GM19023 (cell line): Measurements from ENCODE around the gene CFTR.
"Not testable (repeated sequence)": the region's sequence is repeated elsewhere in the genome, so short reads cannot be mapped to it uniquely, and the experiment has no call there.

ENCODE experiments used
- ATAC-seq: cut with Tn5 transposase; IDR thresholded peaks from one replicate; pipeline ENCODE4 v1.9.1; 2021; ENCODE audit warnings: mild to moderate bottlenecking, moderate library complexity; ENCODE audit not compliant: unreplicated experiment

Gene CFTR

DNA sequence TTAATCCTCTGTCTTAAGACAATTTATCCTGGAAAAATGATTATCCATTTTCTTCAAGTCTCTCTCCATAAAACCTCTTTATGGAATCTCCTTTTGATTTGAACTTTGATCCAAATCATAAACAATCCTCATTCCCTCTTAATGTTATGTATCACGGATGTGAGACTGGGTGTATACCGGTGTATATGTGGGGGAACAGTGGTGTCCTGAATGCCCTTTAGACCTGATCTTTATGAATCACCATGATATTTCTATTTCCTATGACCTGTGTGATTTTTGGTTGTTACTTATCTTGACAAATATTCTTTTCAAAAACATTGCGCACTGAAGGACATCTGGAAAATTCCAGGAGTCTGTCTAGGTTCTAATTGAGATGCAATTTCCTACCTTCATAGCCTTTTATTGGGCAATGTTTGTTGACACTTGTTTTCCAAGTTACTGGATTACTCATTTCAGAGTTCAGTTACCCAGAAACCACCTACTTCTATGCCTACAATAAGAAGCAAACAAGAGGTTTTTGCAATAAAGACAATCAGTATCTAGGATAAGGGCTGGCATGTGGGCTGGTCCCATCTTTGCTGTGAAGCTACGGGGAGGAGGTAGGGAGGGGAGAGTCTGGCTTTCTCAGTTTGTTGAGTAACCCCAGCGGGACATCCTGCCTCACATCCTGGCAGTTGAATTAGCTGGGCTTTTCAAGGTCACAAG, 203.0 kb downstream of the CFTR start:
- ATAC-seq = no peak

DNA sequence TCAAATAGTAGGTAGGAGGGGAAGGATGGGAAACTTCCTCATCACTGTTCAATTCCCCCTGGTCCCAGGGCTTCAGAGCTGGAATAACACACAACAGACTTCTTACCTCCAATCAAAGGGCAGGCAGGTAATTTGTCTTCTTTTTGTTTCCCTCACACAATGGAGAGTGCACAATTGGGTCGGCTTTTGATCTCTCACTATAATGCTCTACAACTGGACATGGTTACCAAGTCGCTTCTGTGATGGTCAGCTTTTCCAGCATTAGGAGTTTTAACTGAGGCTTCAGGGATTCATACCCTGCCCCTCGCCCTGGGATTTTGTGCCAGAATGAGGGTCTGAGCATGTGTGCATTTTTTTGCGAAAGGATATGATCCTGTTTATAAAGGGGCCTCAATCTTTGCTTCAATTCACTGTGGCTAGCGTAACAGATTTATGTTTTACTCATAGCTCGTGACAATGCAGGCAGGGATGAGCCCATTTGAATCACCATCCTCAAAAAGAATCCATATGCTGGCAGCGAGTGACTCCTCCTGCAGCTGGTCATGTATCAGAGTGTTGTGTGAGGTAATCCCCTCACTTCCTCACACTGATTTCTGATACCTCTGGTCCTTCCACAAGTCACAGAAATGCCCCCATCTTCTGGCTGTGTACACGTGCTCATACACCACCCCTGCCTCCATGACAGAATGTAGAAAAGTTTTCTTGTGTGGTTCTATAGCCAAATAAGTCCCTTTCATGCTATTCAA, 203.8 kb downstream of the CFTR start:
- no peak for ATAC-seq

DNA sequence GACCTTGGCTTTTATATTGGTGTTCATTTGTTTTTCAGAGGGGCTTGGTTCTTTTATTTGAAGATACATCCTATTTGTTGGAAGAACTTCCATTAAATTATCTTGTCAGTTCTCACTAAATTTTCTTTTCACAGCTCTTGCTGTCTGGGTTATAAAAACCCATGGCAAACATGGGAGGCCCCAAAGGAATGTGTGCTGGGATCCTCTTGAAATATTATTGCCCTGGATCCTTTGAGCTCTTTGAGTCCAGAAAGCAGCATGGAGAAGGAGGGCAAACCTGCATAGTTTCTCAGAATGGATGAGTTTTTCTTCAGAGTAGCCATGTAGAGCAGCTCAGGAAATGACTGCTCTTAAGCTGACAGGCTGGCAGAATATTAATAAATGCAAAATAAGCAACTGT, 206.0 kb downstream of the CFTR start:
- ATAC-seq = no peak

DNA sequence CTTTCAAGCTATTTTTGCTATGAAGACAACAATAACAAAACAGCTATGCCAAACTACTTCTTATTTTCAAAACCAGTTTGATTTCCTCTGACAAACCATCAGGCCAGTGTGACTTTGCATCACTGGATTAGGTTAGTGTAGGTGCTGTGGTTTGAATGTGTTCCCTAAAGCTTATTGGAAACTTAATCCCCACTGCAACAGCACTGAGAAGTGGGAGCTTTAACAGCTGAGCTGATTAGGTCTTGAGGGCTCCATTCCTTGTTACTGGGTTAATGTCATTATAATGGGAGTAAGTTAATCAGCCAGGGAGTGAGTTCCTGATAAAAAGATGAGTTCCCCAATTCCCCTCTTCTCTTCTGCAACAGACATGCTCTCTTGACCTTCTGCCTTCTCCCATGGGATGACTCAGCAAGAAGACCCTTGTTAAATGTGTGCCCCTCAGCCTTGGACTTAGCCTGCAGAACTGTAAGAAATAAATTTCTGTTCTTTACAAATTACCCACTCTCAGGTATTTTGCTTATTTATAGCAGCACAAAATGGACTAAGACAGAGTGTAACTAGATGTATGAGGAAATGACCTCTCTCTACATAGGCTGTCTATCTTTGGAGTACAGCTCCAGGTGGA, 206.6 kb downstream of the CFTR start:
- no peak for ATAC-seq

DNA sequence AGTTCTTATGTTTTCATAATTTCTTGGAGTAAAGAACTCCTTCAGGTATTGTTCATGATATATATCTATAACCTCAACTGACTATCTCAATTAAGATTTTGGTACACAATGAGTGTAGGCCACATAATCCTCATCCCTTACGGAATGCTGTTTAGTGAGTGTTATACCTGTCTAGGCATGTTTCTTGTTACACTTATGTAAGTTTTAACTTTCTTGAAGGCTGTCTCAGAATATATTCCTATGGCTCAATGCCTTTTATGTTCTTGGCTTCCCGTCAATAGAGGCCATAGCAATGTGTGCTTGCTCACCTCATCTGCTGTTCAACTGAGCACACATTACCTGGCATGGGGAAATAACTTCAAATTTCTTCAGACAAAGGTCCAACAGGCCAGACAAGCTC, 208.3 kb downstream of the CFTR start:
- ATAC-seq = no peak

DNA sequence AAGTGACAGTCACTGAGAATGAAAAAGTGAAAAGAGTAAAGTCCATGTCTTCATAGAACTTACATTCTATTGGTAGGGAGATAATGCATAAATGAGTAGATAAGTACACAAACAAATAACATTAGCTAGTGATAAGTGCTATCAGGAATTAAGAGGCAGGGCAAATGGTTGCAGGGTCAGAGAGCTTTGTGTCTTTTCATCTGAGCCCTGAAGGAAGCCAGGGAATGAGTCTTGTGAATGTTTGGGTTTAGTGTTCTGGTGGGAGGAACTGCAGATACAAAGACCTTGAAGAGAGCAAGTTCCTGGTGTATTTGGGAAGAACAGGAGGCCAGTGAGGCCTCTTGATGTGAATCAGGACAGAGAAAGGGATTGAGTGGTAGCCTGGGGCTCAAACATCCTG, 209.6 kb downstream of the CFTR start:
- no peak for ATAC-seq

DNA sequence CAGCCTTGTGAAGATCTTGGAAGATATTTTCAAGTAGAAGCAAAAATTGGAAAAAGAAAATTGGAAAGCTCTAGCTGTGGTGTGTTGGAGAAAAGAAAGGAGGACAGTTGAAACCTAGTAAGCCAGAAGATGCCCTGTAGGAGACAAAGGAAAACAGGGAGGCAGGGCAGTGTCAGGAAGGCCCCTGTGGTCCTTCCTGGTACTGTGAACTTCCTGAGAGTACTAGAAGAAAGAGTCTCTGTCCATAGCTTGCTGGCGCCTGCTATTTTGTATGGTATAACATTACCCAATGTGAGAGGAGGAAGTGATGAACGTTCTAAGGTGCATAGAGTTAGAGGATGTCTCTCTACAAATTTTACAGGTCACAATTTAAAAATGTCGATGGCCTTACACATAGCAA, 210.3 kb downstream of the CFTR start:
- ATAC-seq = no peak

DNA sequence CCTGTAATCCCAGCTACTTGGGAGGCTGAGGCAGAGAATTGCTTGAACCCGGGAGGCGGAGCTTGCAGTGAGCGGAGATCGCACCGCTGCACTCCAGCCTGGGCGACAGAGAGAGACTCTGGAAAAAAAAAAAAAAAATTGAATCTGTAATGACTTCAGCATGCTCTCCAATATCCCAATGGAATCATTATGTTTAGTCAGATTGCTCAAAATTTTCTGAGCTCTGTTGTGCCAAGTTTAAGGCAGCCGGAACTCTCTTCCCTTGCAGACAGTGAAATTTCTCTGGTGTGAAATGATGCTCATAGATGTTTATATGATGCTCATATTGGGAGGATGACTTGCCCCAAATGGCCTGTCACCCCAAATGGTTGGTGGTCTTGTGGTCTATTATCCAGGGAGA, 212.5 kb downstream of the CFTR start:
- ATAC-seq = no peak

DNA sequence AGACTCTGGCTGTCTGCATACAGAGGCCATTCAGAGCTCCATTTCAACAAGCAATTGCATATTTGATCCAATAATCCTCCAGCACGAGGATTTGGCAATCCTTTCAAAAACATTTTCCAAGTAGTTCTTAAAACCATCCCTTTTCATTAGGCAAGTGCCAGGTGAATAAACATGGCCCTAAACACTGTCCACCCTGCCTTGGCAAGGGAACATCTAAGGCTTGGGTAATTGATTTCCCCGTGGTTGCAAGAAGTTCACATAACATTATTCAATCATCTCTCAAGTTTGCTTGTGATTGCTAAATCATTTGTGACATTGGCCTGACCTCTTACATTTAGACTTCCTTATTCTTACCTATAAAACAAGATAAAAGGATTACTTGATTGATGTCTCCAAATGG, 218.2 kb downstream of the CFTR start:
- ATAC-seq = no peak

DNA sequence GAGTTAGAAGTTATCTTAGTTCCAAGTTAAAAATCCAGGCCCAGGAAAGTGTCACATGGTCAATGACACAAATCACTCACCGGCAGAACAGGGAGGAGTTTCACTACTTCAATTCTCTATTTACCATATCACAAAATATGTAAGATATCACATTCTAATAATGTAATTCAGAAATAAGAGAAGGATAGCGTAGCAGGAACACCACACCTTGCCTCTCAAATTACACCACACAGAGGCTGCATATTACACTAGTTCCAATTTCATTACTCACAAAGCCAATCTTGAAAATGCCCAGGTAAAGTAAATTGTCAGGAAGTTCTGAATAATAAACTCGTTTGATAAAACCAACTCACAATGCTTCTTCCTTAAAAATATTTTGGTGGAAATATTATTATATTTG, 224.2 kb downstream of the CFTR start:
- no peak for ATAC-seq

DNA sequence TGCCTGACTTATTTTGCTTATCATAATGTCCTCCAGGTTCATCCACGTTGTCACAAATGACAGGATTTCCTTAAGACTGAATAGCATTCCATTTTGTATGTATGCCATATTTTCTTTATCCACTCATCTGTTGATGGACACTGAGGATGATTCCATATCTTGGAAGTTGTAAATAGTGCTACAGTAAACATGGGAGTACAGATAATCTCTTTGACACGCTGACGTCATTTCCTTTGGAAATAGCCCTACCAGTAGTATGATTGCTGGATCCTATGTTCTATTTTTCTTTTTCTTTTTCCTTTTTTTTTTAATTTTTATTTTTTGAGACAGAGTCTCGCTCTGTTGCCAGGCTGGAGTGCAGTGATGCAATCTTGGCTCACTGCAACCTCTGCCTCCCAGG, 225.8 kb downstream of the CFTR start:
- no peak for ATAC-seq

DNA sequence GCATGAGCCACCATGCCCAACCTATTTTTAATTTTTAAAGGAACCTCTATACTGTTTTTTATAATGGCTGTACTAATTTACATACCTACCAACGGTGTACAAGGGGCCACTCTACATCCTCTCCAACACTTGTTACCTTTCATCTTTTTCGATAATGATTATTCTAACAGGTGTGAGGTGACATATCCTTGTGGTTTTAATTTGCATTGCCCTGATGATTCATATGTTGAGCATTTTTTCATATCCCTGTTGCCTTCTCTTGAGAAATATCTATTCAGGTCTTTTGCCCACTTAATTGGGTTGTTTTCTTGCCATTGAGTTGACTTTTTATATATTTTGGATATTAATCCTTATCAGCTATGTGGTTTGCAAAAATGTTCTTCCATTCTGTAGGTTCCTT, 226.4 kb downstream of the CFTR start:
- ATAC-seq = no peak

DNA sequence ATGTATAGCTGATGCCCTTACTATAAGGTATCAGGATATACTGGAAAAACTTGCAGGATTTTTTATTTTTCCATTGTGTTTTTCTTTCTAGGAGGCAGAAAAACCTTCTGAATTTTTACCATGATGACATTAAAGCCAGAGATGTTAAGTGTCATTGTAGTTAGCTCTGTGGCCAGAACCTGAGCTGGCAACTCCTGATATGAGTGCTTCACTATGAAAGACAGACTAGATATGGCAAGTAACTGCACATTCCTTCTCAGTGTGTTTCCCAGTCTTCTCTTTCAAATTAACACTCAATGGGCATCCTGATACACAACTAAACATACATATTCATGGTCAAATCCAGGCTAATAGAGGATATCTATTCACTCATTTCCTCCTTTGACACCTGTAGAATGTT, 227.3 kb downstream of the CFTR start:
- ATAC-seq = no peak

DNA sequence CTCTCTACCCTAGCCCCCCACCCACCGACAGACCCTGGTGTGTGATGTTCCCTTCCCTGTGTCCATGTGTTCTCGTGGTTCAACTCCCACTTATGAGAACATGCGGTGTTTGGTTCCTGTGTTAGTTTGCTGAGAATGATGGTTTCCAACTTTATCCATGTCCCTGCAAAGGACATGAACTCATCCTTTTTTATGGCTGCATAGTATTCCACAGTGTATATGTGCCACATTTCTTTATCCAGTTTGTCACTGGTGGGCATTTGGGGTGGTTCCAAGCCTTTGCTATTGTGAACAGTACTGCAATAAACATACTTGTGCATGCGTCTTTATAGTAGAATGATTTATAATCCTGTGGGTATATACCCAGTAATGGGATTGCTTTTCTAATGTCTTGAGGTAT, 228.3 kb downstream of the CFTR start:
- ATAC-seq = not testable (repeated sequence)

DNA sequence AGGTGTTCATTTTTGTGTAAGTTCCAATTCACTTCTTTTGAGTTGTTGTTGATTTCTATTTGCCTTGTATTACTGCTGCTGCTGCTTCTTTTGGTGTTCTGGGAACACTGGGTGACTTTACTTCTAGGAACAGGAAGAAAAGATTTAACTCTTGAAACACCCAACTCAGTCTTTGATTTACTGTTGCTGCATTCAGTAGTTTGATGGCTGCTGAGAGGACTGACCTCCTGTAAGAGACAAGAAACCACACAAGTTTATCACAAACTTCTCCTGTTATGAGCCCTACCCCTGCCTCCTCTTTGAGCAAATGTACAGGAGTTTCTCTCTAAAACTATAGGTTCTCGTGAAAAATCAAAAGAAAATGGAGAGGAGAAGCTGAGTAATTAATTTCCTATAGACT, 231.7 kb downstream of the CFTR start:
- no peak for ATAC-seq

DNA sequence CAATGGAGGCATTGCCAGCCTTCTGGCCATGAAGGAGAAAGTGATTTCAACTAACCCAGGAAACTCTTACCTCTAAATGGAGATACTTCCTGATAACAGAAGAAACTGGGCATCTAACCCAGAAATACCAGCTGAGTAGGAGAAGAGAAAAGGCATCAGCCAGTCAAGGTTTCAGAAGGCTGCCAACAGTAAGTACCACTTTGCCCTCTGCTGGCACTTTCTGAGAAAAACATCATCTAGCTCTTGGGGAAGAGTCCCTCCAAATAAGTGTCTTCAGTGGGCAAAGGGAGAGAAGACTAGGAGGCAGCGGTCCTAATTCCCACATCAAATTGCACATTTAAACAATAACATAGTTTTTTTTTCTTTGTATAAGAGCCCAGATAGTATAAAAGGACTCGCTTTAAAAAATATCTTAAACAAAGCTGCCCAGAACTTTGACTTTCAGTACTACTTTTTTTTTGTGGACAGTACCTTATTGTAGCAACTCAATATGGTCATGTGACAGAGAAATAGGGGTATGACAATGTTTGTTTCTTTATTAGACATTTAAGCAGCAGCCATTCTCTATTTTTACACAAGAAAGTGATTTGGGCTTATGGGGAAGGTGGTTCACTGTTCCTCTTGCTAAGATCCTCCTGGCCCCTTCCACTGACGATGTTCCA, 236.1 kb downstream of the CFTR start:
- peak; percentile 82 for ATAC-seq

DNA sequence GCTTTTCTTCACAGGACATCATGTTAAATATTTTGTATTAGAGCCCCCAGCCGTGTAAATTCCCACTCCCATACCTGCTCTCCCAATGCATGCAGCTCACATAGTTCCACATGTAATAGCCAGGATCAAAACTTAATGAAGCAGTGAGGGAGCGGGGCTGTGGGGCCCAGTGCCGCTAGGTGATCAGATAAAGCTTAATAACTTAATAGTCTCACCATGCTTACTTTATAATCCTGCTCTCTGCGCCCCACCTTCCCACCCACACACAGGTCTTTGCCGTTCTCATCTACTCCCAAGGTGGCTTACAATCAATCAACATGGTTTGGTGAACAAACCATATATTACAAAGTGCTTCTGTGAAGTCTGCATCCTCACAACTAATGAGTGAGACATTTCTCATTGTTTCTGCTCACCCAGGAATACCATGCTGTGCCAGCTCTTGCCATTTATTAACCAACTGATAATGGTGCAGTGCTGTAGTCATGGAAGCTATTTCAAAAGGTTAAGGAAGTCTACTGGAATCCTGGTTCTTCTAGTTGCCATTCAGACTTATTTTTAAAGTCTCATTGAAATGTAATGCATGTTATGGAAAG, 237.0 kb downstream of the CFTR start:
- ATAC-seq = no peak

DNA sequence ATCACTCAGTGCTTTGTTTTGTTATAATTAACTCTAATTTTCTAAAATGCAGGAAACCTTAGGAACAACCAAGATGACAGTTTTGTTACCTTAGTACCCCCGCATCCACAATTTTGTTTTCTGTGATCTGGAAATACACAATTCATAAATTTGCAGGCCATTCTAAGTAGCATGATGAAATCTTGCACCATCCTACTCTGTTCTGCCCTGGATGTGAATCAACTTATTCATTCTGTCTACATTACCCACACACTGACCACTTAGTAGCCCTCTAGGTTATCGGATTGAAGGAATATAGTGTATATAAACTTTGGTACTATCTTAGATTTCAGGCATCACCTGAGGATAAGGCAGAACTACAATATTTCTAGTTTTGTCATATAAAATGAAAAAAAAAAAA, 237.5 kb downstream of the CFTR start:
- no peak for ATAC-seq
